Measurements from ENCODE around the gene SSRP1. TPM values are rescaled to one million over a fixed set of nuclear protein-coding genes. Genes with fewer than 3 reads are reported as not detected.
"Not testable (repeated sequence)": the region's sequence is repeated elsewhere in the genome, so short reads cannot be mapped to it uniquely, and the experiment has no call there.

SSRP1 gene, protein sequence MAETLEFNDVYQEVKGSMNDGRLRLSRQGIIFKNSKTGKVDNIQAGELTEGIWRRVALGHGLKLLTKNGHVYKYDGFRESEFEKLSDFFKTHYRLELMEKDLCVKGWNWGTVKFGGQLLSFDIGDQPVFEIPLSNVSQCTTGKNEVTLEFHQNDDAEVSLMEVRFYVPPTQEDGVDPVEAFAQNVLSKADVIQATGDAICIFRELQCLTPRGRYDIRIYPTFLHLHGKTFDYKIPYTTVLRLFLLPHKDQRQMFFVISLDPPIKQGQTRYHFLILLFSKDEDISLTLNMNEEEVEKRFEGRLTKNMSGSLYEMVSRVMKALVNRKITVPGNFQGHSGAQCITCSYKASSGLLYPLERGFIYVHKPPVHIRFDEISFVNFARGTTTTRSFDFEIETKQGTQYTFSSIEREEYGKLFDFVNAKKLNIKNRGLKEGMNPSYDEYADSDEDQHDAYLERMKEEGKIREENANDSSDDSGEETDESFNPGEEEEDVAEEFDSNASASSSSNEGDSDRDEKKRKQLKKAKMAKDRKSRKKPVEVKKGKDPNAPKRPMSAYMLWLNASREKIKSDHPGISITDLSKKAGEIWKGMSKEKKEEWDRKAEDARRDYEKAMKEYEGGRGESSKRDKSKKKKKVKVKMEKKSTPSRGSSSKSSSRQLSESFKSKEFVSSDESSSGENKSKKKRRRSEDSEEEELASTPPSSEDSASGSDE
- total RNA-seq: 61.8 TPM

GRCh38 chr11:57335343-57336110, at the start of gene SSRP1:
SSRP1 (minus strand) TSS chr11:57335892; CDS start chr11:57335121, 771 bp downstream.
- peak; percentile 85 for DNase-seq (ENCODE audit: low spot score)

DNA sequence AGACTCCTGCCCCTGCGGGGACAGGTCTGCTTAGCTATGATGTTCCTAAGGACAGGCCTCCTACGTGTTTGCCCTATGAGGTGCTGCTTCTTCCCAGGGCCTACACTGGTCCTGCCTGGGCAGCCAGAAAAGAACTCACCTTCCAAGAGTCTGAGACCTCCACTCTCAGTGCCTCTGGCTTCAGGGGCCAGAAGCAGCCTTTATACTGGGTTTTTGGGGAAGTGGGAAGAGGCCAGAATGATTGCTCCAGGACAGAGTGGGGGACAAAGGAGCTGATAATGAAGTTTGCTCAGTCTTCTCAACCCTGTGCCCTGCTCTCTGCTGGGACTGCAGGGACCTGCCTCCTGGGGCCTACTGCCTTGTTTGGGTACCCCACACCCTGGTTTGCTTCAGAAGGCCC, 45.3 kb upstream of the SSRP1 start, which contains the start of gene PRG3:
PRG3 (minus strand) TSS at position 176 of the 400 bp plus-strand sequence. CDS start 442 bp downstream, outside the sequence.
- DNase-seq (ENCODE audit: low spot score): no peak

DNA sequence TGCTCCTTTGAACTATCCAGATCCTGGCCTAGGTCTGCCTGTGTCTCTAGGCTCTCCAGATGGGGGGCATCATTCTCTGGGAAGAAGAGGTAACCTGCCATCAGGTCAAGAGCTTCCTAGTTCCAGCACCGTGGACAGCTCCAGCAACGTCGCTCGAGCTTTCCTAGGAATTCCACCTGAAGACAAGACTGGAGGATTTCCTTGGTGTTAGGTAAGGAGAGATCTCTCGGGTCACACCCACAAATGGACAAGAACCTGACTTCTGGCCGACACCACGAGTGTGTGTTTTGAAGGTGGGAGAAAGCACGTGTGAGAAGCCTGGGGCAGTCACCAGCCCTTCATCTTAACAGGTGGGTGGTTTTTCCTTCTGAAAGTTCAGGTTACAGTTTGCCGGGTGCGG, 44.0 kb upstream of the SSRP1 start:
- DNase-seq (ENCODE audit: low spot score): peak; percentile 23

- no peak for DNase-seq (ENCODE audit: low spot score)
These were observed 42.5 kb upstream of the SSRP1 start for GRCh38 chr11:57378186-57378585.

- no peak for DNase-seq (ENCODE audit: low spot score)
These were observed 41.4 kb upstream of the SSRP1 start for GRCh38 chr11:57377107-57377506.

- no peak for DNase-seq (ENCODE audit: low spot score)
These were observed 40.7 kb upstream of the SSRP1 start for GRCh38 chr11:57376095-57377090.

- DNase-seq (ENCODE audit: low spot score): no peak
These were observed 39.8 kb upstream of the SSRP1 start for GRCh38 chr11:57375490-57375889.

GRCh38 chr11:57374966-57375365, 39.3 kb upstream of the SSRP1 start:
- no peak for DNase-seq (ENCODE audit: low spot score)

GRCh38 chr11:57373146-57373545, 37.5 kb upstream of the SSRP1 start:
- no peak for DNase-seq (ENCODE audit: low spot score)

- DNase-seq (ENCODE audit: low spot score): no peak
These were observed 35.2 kb upstream of the SSRP1 start for GRCh38 chr11:57370941-57371340.

GRCh38 chr11:57370251-57370650, 34.6 kb upstream of the SSRP1 start:
- DNase-seq (ENCODE audit: low spot score): no peak

DNA sequence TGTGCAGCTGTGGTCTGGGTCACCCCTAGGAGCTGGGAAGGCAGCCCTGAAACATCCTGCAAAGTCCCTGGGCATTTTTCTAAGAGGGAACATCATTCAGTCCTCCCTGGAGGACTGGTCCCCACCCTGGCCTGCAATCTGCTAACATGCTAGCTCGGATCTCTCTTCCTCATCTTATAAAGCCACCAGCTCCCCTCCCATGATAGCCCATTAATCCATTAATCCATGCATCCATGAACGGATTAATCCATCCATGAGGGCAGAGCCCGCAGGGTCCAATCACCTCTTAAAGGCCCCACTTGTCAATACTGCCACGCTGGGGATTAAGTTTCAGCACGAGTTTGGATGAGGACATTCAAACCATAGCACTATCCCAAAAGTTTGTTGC, 33.1 kb upstream of the SSRP1 start:
- no peak for DNase-seq (ENCODE audit: low spot score)

DNA sequence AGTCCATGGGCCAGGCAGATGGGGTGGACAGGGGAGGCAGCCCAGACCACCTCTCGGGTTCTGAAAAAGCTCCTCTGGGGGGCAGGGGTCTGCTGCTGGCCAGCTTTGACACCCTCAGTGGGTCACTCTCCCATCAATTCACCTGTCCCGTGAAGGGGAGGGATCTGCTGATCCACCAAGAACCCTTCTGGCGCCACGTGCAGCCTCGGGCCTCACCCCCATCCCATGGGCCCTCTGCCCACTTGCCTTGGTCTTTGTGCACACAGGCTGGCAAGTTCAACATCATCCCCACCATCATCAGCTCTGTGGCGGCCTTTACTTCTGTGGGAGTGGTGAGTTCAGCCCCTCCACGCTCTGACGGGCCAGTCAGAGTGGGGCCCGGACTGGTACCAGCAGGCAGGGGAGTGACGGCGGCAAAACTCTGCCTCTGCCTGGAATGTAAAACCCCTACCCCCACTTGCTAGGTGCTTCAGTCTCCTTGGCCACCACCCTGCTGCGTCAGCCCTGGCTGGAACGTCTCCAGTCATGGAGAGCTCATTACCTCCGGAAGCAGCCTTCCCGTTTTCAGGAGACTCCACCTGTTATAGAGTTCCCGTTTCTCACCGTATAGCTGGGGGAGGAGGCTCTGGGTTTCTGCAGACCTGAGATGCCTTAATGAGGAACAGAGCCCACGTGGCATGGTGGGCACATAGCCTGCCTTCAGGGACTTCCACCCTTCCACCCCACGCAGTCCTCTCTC, 32.6 kb upstream of the SSRP1 start:
- no peak for DNase-seq (ENCODE audit: low spot score)

DNA sequence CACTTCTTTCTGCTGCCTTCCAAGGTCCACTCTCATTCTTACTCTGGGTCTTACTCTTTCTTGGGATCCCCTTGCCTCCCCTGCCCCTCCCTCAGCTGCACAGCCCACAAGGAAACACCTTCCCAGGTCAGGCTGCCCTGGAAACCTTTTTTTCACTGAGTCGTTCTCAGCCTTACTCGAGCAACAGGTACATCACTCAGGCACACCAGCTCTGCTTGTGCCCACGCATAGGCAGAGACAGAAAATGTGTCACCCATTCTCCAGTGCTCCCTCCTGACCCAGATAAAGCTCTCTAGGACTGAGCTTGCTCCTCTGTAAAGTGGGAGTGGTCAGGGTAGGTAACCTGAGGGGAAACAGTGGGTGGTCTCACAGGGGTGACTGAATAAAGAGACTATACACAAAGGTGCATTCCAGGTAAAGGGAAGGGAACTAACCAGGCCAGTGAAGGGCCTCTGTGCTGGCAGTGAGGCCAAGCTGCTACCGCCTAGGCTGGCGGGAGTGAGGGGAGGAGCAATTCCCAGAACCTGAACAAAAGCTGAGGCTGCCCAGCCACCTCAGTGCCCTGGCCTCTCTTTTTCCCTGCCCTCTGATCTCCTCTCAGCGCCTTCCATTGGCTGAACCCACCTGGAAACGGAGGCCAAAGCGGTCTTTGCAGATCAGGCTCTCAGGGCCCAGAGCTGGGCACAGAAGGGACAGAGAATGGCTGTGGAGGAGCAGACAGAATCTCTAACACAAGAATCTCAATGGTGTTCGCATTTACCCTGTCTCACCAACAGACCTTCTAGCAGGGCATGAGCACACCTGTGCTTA, 29.4 kb upstream of the SSRP1 start:
- no peak for DNase-seq (ENCODE audit: low spot score)

- DNase-seq (ENCODE audit: low spot score): no peak
These were observed 27.7 kb upstream of the SSRP1 start for GRCh38 chr11:57363131-57364080.

- DNase-seq (ENCODE audit: low spot score): no peak
These were observed 26.2 kb upstream of the SSRP1 start for GRCh38 chr11:57361926-57362325.

DNA sequence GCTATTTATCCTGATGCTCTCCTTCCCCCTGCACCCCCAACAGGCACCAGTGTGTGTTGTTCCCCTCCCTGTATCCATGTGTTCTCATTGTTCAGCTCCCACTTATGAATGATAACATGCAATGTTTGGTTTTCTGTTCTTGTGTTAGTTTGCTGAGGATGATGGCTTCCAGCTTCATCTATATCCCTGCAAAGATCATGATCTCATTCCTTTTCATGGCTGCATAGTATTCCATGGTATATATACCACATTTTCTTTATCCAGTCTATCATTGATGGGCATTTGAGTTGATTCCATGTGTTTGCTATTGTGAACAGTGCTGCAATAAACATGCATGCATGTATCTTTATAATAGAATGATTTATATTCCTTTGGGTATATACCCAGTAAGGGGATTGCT, 25.7 kb upstream of the SSRP1 start:
- DNase-seq (ENCODE audit: low spot score): not testable (repeated sequence)

DNA sequence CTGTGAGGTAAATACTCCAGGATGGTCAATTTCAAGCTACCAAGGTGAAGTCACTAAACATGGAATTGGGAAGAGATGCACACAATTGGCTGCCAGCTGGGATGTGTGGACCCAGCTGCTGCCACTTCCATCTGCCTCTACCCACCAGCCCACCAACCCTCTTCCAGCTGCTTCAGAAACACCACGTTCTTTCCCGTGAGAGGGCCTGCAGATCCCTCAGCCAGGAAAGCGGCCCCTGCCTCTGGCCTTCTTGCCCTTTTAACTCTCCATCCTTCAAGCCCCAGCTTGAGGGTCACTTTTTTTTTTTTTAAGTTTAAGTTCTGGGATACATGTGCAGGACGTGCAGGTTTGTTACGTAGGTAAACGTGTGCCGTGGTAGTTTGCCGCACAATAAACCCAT, 25.3 kb upstream of the SSRP1 start:
- DNase-seq (ENCODE audit: low spot score): no peak
